ENCODE data around the gene FTCDNL1.

FTCDNL1 gene

DNA sequence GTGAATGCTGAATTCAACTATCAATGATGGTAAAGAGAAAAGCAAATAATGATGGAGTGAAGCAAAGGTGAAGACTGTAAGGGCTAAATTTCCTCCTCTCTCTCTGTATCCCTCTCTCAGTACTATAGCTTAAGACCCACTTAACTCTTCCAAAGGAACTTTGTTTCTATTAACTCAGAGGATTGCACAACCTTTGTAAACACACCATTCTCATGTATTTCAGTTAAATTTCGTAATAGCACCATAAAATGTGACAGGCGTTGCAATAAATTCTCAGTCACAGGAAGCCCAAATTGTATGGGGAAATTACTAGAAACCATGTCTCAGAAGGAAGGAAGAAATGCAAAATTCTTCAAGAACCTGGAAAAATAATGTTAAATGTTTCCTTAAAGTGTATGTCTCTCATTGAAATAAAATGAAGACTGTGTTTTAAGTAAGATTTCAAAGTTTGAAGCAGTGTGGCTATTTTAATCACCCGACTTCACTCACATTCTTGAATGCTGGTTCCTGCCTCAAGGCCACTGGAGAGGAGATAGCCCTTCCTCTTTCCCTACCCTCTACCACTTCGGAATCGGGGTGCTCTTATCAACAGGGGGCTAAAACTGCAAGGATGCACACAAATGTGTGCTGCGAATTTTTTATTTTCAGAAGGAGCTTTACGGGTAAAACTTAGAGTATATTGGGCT is 112.1 kb downstream of the FTCDNL1 start:
- no peak for DNase-seq

DNA sequence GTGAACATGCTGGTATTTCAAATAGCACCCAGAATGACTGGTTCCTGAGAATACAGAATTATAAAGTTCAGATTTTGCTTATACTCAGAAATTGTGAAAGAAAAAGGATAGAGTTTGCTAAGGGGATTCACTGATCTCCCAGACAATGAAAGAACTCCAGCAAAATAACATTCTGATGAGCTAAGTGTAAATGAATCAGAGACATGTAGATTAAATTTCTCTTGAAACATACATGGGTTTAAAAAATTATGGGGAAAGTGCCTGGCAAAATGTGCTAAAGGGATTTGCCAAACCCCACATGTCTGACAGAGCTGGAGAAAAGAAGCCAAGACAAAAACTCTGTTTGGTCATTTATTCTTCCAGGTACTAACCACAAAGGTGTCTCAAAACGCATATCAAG is 116.3 kb downstream of the FTCDNL1 start:
- no peak for DNase-seq

DNA sequence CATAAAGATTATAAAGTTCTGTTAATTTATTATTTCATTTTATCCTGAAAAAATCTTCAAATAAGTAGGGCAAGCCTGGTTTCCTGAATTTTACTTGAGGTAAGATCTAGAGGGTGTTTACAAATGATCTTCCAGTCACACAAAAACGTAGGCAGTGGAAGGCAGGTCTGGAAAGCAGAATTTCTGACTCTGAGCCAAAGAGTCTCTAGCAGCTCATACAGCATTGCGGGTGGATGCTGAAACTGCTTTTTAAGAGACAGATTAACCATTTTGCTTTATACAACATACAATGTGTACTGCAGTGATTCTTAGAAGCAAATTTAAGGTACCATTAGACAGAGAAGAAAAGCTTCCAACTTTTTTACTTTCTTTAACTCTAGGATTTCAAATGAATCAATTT is 117.0 kb downstream of the FTCDNL1 start:
- no peak for DNase-seq

DNA sequence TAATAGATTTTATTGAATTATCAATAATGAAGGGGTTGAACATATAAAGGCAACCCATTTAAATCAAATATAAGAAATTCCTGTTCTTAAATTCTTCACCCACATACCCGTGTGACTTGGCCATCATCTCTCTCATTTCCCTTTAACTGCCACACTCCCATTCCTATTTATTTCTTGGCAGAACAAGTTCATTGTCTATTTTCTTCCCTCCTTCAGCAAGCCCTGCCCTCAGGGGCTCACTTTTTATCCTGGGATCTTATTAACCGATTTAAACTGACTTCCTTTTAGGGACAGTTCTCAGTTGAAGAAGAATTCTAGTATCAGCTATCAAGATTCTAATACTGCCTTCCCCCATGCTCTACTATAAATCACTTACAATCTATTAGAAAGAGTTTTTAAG is 123.2 kb downstream of the FTCDNL1 start:
- no peak for DNase-seq

- DNase-seq = no peak
Observed at GRCh38 chr2:199727306-199727705, 123.7 kb downstream of the FTCDNL1 start.

DNA sequence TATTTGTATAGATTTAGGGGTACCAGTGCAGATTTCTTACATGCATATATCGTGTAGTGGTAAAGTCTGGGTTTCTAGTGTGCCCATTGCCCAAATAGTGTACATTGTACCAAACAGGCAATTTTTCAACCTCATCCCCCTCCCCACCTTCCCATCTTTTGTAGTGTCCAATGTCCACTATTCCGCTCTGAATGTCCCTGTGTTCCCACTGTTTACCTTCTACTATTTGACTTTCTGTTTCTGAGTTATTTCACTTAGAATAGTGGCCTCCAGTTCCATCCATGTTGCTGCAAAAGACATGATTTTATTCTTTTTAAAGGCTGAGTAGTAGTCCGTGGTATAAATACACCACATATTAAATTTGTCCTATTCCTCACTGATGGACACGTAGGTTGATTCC is 132.9 kb downstream of the FTCDNL1 start:
- no peak for DNase-seq

- no peak for DNase-seq
Observed at GRCh38 chr2:199717587-199717907, 133.4 kb downstream of the FTCDNL1 start.

GRCh38 chr2:199716807-199717586 is 134.0 kb downstream of the FTCDNL1 start:
- DNase-seq = no peak

DNA sequence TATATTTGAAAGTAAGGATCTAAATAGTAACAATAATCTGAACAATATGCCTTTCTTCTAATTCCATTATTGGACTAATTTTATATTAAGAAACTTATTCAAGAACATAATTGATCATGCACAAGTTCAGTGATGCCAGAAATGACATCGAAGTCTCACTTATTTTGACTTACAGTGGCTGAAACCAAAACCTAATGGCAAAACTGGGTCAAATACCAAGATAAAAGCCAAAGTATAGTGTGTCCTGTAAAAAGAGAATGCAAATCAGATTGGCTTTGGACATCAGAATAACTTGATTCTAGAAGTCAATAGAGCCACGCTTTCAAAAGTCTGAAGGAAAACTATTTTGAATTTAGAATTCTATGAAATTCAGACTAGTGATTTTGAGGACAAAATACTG is 137.2 kb downstream of the FTCDNL1 start:
- no peak for DNase-seq

DNA sequence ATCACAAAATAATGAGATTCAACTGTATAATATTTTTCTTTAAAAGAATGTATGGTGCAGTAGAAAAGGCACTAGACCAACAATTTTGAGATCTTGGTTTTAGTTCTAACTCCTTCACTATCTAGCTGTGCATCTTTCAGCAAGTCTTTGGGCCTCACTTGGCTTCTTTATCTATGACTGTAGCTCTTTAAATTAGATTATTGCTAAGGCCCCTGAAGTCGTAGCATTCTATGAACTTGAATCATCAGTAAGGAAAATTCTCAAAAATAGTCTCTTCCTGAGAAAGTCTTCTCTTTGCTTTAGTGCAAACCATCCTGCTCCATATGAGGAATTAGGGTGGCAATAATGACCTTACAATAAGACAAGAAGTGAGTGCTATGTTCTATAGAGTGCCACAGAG is 140.4 kb downstream of the FTCDNL1 start:
- DNase-seq = no peak
